Raji (cell line): ENCODE data around the gene SETD3.
A peak's percentile ranks its signal among the peaks of the same experiment; 100 is the strongest.

Experiments
- POLR2A ChIP-seq: IDR thresholded peaks from 2 replicates; pipeline ENCODE4 v1.6.1; 2011; ENCODE audit warnings: low read depth, low read length, control low read depth; ENCODE audit not compliant: insufficient read depth

The SETD3 gene

GRCh38 chr14:99479906-99480869 lies at the start of gene SETD3:
SETD3 (minus strand) TSS chr14:99480859; CDS start chr14:99465805, 15,054 bp downstream.
- peak; percentile 26; the same call in 1 of the 2 replicates for TF ChIP-seq POLR2A

- no peak for TF ChIP-seq POLR2A
Observed at GRCh38 chr14:99529899-99530298, 49.2 kb upstream of the SETD3 start.

GRCh38 chr14:99527427-99528076 lies 46.9 kb upstream of the SETD3 start:
- no peak for TF ChIP-seq POLR2A

- TF ChIP-seq POLR2A, result no peak
Observed at GRCh38 chr14:99527026-99527425, 46.4 kb upstream of the SETD3 start.

GRCh38 chr14:99525699-99526080 lies 45.0 kb upstream of the SETD3 start:
- no peak for TF ChIP-seq POLR2A

- no peak for TF ChIP-seq POLR2A
Observed at GRCh38 chr14:99524804-99525698, 44.4 kb upstream of the SETD3 start.

- no peak for TF ChIP-seq POLR2A
Observed at GRCh38 chr14:99524091-99524661, 43.5 kb upstream of the SETD3 start.

GRCh38 chr14:99523704-99524055 lies 43.0 kb upstream of the SETD3 start:
- no peak for TF ChIP-seq POLR2A

- no peak for TF ChIP-seq POLR2A
Observed at GRCh38 chr14:99522934-99523703, 42.5 kb upstream of the SETD3 start.

GRCh38 chr14:99522457-99522891 lies 41.8 kb upstream of the SETD3 start:
- TF ChIP-seq POLR2A, result no peak

- no peak for TF ChIP-seq POLR2A
Observed at GRCh38 chr14:99522025-99522401, 41.4 kb upstream of the SETD3 start.

GRCh38 chr14:99521176-99522024 lies 40.7 kb upstream of the SETD3 start:
- no peak for TF ChIP-seq POLR2A

- TF ChIP-seq POLR2A, result no peak
Observed at GRCh38 chr14:99520571-99521081, 40.0 kb upstream of the SETD3 start.
